Activated CD4-positive, CD25-positive, alpha-beta regulatory T cell treated with anti-CD3 and anti-CD28 coated beads, Interleukin-2, amount 50 U/mL, for 16 hours (primary cell): ENCODE data around the gene CCDC106.
A peak's percentile ranks its signal among the peaks of the same experiment; 100 is the strongest.

ENCODE experiments used
- DNase-seq: peaks from one replicate; pipeline ENCODE4 v3.0.0-alpha.2; 2020; ENCODE audit warnings: low read depth, low spot score

Gene CCDC106

DNA sequence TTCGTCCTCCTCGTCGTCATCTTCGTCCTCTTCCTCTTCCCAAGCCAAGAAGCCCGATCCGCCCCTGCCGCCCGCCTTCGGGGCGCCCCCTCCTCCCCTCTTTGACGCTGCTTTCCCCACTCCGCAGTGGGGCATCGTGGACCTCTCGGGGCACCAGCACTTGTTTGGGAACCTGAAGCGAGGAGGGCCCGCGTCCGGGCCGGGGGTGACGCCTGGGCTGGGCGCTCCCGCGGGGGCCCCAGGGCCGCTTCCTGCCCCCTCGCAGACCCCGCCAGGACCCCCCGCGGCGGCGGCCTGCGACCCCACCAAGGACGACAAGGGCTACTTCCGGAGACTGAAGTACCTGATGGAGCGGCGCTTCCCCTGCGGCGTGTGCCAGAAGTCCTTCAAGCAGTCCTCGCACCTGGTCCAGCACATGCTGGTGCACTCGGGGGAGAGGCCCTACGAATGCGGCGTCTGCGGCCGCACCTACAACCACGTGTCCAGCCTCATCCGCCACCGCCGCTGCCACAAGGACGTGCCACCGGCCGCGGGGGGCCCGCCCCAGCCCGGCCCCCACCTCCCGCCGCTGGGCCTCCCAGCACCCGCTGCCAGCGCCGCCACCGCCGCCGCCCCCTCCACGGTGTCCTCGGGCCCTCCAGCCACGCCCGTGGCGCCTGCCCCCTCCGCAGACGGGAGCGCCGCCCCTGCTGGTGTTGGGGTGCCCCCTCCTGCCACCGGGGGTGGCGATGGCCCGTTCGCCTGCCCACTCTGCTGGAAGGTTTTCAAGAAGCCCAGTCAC, 33.9 kb upstream of the CCDC106 start:
- no peak for DNase-seq

DNA sequence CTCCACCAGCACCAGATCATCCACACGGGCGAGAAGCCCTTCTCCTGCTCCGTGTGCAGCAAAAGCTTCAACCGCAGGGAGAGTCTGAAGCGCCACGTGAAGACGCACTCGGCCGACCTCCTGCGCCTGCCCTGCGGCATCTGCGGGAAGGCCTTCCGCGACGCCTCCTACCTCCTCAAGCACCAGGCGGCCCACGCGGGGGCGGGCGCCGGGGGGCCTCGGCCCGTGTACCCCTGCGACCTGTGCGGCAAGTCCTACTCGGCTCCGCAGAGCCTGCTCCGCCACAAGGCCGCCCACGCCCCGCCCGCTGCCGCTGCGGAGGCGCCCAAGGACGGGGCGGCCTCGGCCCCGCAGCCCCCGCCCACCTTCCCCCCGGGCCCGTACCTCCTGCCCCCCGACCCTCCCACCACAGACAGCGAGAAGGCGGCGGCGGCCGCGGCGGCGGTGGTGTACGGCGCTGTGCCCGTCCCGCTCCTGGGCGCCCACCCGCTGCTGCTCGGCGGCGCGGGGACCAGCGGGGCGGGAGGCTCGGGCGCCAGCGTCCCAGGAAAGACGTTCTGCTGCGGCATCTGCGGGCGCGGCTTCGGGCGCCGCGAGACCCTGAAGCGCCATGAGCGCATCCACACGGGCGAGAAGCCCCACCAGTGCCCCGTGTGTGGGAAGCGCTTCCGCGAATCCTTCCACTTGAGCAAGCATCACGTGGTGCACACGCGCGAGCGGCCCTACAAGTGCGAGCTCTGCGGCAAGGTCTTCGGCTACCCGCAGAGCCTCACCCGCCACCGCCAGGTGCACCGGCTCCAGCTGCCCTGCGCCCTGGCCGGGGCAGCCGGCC, 33.1 kb upstream of the CCDC106 start:
- no peak for DNase-seq

DNA sequence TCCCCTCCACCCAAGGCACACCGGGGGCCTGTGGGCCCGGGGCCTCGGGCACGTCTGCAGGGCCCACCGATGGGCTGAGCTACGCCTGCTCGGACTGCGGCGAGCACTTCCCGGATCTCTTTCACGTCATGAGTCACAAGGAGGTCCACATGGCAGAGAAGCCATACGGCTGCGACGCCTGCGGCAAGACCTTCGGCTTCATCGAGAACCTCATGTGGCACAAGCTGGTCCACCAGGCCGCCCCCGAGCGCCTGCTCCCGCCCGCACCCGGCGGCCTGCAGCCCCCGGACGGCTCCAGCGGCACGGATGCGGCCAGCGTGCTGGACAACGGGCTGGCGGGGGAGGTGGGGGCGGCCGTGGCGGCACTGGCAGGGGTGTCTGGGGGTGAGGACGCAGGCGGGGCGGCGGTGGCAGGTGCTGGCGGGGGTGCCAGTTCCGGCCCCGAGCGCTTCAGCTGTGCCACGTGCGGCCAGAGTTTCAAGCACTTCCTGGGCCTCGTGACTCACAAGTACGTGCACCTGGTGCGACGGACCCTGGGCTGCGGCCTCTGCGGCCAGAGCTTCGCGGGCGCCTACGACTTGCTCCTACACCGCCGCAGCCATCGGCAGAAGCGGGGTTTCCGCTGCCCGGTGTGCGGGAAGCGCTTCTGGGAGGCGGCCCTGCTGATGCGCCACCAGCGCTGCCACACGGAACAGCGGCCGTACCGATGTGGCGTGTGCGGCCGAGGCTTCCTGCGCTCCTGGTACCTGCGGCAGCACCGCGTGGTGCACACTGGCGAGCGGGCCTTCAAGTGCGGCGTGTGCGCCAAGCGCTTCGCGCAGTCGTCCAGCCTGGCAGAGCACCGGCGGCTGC, 32.2 kb upstream of the CCDC106 start:
- no peak for DNase-seq

DNA sequence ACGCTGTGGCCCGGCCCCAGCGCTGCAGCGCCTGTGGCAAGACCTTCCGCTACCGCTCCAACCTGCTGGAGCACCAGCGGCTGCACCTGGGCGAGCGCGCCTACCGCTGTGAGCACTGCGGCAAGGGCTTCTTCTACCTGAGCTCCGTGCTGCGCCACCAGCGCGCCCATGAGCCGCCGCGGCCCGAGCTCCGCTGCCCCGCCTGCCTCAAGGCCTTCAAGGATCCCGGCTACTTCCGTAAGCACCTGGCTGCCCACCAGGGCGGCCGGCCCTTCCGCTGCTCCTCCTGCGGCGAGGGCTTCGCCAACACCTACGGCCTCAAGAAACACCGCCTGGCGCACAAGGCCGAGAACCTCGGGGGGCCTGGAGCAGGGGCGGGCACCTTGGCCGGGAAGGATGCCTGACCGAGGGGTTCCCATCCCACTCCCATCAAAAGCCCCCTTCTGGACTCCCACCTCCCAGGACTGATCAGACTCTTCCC, 31.6 kb upstream of the CCDC106 start:
- no peak for DNase-seq

DNA sequence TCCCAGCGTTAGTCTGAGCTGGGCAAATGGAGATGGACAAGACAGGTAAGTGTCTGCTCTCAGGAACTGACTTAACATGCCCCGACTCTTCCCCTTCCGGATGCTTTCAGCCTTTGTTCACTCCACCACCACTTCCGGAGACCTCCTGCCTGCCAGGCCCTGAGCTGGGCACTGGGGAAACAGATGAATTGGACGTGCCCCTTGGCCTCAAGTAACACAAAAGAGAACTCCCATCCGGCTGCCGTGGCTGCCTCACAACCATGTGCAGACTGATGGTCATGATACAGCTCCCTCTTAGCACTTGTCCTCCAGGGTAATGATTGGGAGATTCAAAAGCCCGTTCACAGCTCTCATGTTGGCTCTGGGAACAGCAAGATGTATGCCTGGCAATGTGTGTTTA, 30.6 kb upstream of the CCDC106 start:
- no peak for DNase-seq

DNA sequence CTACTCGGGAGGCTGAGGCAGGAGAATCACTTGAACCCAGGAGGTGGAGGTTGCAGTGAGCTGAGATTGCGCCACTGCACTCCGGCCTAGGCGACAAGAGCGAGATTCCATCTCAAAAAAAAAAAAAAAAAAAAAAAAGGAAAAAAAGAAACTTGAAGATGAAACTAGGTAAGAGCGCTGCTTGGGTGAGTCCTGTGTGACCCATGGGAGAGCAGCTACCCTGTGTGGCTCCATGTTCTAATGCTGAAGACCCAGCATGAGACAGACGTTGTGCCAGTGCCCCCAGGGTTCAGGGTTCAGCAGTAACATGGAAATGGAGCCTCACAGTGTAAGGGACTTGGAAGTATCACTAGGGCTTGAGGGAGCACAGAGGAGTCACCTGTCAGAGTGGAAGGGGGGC, 29.6 kb upstream of the CCDC106 start:
- DNase-seq = no peak

DNA sequence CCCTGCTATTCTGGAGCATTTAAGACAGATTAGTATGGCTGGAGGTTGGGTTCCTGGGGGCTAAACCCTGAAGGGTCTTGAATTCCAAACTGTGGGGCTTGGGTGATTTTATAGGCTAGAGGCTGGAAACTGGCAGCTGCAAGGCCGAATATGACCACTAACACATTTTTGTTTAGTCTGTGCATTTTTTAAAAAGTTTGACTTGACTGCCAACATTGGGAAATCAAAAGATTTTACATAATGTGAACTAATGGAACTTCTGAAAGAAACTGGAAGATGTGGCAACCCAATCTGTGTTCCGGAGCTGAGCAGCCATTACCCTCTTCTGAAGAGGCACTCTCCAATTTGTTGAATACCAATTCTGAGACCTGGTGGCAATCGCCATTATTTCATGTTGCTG, 28.7 kb upstream of the CCDC106 start:
- DNase-seq = no peak

DNA sequence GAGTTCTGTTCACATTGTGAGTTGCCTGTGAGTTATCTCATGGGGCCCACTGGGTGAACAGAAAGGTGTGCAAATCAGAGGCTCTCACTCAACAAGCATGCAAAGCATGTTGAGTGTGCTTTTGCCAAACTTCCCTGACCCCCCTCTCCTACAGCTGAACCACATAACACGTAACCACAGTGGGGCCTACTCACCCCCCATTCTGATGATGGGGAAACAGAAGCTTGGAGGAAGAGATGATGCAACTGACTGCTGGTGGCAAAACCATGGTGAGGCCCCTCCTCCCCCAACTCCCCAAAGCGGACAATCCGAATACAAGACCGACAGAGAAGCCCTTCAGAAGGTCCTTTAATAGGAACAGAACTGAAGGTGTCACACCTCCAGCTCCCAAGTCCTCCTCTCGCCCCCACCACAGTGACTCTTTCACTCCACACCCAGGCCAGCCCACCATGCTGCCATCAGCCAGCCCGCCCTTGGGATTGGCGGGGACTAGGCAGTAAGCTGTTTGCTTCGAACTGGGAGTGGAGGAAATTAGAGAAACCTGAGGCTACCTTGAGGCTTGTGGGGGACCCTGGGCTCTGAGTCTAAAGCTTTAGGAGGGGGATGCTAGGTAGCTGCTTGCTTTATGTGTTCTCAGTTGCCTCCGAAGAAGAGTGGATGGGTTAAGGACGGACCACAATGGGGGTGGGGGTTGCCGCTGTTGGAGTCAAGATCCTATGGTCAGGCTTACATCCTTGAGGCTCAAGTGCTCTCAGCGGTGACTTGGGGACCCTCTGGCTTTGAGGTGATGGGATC, 27.4 kb upstream of the CCDC106 start:
- no peak for DNase-seq

DNA sequence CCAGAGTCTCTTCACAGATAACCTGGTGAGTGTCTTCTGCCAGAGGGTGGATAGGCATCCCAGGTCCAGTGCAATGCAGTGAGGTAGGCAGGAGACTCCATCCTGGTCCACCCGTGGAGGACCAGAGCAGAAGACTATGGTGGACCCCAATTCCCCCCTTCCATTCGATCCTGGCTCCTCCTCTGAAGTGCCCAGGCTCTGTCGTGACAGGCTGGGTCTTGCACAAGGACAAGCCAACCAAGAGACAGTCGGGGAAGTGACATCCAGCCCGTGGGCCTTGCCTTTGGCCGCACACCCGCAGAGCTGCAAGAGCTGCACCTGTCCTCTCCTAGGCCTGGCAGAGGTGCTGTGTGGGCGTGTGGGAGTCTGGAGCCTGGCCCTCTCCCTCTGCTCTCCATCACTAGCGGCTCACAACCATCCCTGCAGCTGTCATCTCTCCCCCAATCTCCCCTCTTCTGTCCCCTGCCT, 26.8 kb upstream of the CCDC106 start:
- DNase-seq = no peak

DNA sequence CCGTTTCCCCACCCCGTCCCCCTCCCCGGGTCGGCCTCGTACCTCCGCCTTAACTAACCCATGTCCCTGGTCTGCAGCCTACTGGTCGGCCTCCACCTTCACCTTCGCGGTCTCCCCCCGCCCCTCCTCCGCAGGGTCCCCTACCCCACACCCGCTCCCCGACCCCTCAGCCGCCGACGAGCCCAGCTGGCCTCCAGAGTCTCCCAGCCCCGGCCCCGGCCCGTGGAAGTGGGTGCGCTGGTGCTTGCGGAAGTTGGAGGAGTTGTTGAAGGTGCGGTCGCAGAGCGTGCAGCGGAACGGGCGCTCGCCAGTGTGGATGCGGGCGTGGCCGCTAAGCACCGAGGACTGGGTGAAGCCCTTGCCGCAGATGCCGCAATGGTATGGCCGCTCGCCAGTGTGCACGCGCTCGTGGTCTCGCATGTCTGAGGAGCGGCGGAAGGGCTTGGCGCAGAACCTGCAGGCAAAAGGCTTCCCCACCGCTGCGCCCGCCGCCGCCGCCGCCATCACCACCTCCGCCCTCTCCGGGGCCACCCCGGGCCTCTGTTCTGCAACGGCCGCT, 26.3 kb upstream of the CCDC106 start:
- DNase-seq = no peak

DNA sequence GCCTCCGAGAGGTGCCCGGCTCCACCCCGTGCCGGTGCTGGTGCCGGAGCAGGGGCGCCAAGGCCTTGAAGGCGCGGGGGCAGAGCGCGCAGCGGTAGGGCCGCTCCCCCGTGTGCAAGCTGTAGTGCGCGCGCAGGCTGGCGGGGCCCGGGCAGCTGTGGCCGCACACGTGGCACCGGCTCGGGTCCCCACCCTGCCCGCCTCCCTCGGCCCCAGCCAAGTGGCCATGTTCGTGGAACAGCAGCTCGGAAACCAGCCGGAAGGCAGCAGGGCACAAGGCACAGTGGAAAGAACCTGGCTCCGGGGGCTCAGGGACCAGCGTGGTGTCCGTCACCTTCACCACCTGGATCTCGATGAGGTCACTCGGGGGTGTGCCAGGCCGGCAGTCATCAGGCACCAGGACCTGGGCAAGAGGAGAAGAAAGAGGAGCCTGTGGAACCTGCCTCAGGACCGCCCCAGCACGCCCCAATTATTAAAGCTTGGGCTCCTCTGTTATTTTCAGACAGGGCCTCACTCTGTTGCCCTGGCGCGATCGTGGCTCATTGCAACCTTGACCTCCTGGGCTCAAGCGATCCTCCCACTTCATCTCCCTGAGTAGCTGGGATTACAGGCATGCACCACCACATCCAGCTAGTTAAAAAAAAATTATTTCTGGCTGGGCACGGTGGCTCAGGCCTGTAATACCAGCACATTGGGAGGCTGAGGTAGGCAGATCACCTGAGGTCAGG, 25.6 kb upstream of the CCDC106 start:
- no peak for DNase-seq

DNA sequence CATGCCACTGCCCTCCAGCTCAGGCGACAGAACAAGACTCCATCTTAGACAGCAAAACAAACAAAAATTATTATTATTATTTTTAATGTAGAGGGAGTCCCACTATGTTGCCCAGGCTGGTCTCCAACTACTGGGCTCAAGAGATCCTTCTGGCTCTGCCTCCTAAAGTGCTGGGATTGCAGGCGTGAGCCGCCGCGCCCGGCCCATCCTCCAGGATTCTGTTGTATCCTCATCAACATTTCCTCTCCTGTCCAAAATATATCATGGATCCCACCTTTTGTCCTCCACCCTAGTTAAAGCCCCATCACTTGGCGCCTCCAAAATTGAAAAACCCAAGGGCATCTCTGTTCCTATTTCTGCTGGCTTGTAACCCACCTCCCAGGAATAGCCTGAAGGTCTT, 24.9 kb upstream of the CCDC106 start:
- DNase-seq = no peak

DNA sequence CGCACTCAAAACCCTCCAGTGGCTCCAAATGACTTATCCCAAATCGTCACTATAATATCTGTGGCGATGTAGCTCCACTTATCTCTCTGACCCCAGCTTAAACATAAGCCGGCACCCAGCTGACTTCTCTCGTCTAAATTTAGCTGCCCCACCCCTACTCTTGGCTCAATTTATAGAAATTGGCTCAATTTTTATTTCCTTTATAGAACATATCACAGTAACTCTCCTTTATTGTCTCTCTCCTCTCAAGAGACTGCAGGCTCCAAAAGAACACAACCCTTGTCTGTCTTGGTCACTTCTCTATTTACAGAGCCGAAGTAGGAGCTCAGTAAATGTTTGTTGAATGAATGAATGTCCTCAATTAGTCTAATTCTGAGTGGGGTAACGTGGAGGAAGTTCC, 24.5 kb upstream of the CCDC106 start:
- no peak for DNase-seq

DNA sequence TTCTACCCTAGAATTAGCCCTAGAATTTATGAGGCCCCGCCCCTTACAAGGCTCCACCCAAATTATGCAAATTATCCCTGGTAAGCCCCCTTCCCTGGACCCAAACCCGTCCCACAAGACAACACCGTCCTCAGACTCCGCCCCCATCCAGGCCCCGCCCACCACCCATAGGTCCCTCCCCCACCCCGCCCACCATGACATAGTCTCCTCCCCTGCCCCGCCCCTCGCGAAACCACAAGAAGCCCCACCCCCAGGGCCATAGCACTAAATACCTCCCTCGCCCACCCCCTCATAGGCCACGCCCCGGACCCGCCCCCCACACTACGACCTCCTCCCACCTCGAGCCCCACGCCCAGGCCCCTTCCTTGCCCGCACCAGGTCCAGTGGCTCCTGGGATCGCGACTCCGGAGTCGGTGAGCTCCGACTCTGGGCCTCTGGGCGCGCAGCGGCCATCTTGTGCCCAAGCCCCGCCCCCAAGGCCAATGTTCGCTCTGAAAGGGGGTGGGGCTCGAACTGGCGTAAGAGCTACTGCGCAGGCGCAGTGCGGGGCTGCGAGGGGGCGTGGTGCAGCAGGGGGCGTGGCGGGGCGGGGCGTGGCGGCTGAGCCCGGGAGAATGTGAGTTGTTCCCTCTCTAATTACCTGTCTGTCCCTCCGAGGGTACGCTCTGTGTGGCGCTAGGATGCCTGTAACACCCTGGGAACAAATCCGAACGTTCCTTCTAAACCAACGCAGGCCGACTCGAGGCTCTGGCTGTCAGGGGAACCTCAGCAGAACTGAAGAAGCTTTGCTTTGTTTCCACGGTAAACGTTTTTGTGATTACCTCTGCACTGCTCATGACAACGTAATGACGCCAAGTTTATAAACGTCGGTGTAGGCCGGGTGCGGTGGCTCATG, 23.7 kb upstream of the CCDC106 start, which contains the start of gene ZNF784:
Gene ZNF784, minus strand, starts transcription at position 458 of the 895 bp plus-strand sequence. Its CDS starts 5 bp downstream, at position 453.
- peak; percentile 83 for DNase-seq

DNA sequence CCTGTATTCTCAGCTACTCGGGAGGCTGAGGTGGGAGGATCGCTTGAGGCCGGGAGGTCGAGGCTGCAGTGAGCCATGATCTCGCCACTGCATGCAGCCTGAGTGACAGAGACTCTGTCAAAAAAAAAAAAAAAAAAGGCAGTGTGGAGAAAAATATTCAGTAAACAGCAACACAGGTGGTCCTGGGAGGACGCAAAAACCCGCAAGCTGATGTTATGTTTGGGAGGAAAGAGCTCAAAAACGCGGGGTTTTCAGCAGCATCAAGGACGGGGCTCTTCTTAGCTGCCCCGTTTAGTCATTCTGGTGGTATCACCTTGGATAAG, 23.0 kb upstream of the CCDC106 start:
- DNase-seq = no peak

DNA sequence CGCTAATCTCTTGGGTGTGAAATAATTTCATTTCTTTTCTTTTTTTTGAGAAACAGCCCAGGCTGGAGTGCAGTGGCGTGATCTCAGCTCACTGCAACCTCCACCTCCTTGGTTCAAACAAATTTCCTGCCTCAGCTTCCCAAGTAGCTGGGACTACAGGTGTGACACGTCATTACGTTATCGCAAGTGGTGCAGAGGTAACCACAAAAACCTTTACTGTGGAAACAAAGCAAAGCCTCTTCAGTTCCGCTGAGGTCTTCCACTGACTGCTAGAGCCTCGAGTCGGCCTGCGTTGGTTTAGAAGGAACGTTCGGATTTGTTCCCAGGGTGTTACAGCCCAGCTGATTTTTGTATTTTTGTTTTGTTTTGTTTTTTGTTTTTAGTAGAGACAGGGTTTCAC, 21.7 kb upstream of the CCDC106 start:
- DNase-seq = no peak

DNA sequence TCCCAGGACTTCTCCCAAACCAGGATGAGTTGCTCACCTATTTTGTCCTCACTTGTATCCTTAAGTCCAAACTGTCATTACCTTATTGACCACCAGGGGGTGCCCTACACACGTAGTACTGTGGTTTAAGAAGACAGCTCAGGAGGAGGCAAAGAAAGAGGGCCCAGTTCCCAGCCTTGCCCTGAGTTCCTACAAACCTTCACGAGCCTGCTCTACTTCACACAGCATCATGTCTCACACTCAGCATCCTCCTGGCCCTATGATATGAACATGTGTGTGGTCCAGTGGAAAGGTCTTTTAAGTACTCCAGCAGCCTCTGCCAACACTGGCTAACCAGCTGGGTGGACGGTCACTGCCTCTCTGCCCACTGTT, 15.6 kb upstream of the CCDC106 start:
- peak; percentile 84 for DNase-seq

DNA sequence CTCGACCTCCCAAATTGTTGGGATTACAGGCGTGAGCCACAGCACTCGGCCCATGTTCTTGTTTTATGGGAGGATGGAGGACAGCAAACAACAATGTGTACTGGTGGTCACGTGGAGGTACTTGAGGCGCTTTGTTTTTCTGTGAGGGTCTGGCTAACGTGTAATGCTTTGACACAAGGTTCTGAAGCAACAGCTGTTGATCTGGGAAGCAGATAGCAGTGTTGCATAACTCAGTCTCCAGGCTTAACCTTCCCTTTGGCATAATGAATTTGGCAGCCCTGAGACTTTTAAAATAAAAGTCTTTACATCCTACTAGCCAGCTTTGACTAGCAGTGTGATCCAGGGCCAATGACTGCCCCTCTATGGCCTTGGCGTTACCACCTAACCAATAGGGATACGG, 14.2 kb upstream of the CCDC106 start:
- DNase-seq = no peak

DNA sequence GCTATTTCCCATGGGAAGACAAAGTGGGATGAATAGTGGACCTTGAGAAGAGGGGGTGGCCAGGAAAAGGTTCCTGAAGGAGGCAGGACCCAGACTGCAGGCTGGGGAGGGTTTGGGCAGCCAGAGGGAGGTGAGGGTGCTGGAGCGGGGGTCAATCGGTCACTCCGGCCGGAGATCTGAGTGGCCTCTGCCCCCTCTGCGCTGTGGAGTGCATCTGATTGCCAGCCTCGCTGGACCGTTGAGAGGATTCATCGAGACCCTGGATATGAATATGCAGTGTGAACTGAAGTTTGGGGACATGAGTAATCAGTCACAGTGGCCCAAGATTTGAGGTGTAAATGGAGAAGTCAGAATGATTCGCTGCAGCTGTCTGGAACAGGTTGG, 12.7 kb upstream of the CCDC106 start:
- no peak for DNase-seq
